ENCODE results near the gene NT5C3A. TPM values are rescaled to one million over a fixed set of nuclear protein-coding genes. Genes with fewer than 3 reads are reported as not detected.
"Not testable (repeated sequence)": the region's sequence is repeated elsewhere in the genome, so short reads cannot be mapped to it uniquely, and the experiment has no call there.

NT5C3A gene
- total RNA-seq, 1 donor from 2014 or later = 29.8 TPM

GRCh38 chr7:32979246-32979645 is 83.3 kb downstream of the NT5C3A start:
- peak overlapping the region; percentile 60 for H3K27ac Mint-ChIP-seq
- not testable (repeated sequence) for H3K4me1 Mint-ChIP-seq; H3K4me3 Mint-ChIP-seq; H3K27me3 Mint-ChIP-seq (ENCODE audit: low read depth); DNase-seq (ENCODE audit: low spot score in 2 of 2, unreplicated experiment in 2 of 2); H3K9me3 Mint-ChIP-seq
- peaks cover 25% of the 10 kb centered on the region for H3K36me3 Mint-ChIP-seq

DNA sequence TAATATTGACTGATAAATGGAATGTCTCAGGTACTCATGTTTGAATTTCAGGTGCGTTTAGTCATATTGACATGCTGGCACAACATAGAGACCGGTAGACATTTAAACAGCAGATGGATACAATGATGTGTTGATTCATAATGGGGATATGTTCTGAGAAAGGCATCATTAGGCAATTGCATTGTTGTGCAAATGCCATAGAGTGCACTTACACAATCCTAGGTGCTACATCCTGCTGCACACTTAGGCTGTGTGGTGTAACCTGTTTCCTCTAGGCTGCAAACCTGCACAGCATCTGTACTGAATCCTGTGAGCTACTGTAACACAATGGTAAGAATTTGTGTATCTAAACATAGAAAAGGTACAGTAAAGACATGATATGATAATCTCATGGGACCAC is 85.4 kb downstream of the NT5C3A start:
- not testable (repeated sequence) for DNase-seq (ENCODE audit: low spot score in 2 of 2, unreplicated experiment in 2 of 2); H3K9me3 Mint-ChIP-seq; H3K27me3 Mint-ChIP-seq (ENCODE audit: low read depth); H3K4me3 Mint-ChIP-seq; H3K27ac Mint-ChIP-seq
- H3K4me1 Mint-ChIP-seq = peaks cover 14% of the 10 kb centered on the region
- peaks cover 24% of the 10 kb centered on the region for H3K36me3 Mint-ChIP-seq

GRCh38 chr7:32971967-32972366 is 90.6 kb downstream of the NT5C3A start:
- H3K4me3 Mint-ChIP-seq; H3K9me3 Mint-ChIP-seq; DNase-seq (ENCODE audit: low spot score in 2 of 2, unreplicated experiment in 2 of 2); H3K27me3 Mint-ChIP-seq (ENCODE audit: low read depth): not testable (repeated sequence)
- H3K36me3 Mint-ChIP-seq = peaks cover 19% of the 10 kb centered on the region
- H3K4me1 Mint-ChIP-seq = peaks cover 23% of the 10 kb centered on the region
- H3K27ac Mint-ChIP-seq = peak overlapping the region; percentile 94

- not testable (repeated sequence) for H3K4me3 Mint-ChIP-seq; H3K27me3 Mint-ChIP-seq (ENCODE audit: low read depth); H3K27ac Mint-ChIP-seq; DNase-seq (ENCODE audit: low spot score in 2 of 2, unreplicated experiment in 2 of 2); H3K9me3 Mint-ChIP-seq; H3K36me3 Mint-ChIP-seq
- peaks cover 29% of the 10 kb centered on the region for H3K4me1 Mint-ChIP-seq
Measured at GRCh38 chr7:32967268-32967582, 95.4 kb downstream of the NT5C3A start.

DNA sequence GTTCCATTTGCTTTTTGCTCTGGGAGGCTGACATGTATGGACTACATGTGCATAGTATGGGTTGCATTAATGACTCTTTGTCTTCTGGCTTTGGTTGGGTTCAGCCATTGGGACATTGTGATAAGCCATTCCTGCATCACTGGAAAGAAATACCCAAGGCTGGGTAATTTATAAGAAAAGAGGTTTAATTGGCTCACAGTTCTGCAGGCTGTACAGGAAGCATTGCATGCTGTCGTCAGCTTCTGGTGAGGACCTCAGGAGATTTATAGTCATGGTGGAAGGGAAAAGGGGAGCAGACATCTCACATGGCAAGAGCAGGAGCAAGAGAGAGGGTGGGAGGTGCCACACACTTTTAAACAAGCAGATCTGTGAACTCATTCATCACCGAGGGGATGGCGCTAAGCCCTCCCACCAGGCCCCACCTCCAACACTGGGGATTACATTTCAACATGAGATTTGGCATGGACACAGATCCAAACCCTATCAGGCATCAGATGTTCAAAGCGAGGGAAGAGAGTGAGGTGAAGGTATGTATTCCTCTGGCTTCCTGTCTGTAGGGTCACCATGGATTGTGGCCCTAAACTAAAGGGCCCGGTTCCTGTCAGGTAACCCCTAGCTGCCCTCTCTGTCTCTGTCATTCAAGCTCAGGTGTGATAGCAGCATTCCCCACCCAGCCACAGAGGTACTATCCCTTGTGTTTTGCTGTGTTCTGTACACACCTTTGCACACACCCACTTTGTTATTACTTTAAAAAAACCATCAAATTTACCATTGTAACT is 95.9 kb downstream of the NT5C3A start:
- not testable (repeated sequence) for H3K36me3 Mint-ChIP-seq; H3K27ac Mint-ChIP-seq; H3K27me3 Mint-ChIP-seq (ENCODE audit: low read depth); H3K4me3 Mint-ChIP-seq; DNase-seq (ENCODE audit: low spot score in 2 of 2, unreplicated experiment in 2 of 2); H3K9me3 Mint-ChIP-seq
- peaks cover 24% of the 10 kb centered on the region for H3K4me1 Mint-ChIP-seq

DNA sequence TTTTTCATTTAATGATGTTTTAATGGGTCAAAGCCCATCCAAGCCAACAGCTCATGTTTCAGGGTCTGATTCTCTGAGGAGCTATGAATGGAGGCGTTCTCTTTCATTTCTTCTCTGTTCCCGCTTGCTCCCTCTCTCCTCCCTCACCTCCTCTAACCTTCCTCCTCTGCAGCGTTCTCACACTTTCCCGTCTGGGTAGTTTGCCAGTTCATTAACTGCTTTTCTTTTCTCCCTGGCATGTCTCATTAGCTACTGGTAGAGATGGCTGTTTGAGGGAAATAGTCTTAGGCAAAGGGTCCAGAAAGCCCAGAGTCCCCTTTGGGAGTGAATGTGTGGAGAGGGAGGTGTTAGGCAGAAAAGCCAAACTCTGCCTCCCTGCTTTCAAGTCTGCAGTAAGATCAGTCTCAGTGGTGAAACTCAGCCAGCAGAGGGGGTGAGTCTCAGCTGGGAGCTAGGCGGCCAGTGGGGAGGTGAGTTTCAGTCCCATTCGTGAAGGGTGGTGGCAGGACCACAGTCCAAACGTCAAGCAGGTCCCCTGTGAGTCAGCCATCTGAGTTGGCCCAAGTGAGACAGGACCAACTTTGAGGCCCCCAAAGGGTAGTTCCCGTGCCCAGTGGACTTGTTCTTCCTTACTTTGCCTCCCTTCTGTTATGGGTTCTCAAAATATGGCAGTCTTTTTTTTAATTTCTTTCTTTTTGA is 98.0 kb downstream of the NT5C3A start:
- not testable (repeated sequence) for H3K27me3 Mint-ChIP-seq (ENCODE audit: low read depth); DNase-seq (ENCODE audit: low spot score in 2 of 2, unreplicated experiment in 2 of 2); H3K36me3 Mint-ChIP-seq; H3K4me3 Mint-ChIP-seq; H3K9me3 Mint-ChIP-seq
- Mint-ChIP-seq H3K4me1 (peaks cover 22% of the 10 kb centered on the region), H3K27ac (peak overlapping the region; percentile 52)

Other genes with a start within 250 kb of the NT5C3A start
- gene KBTBD2, start 171.0 kb downstream of the NT5C3A start, total RNA-seq = 41.9 to 42.3 TPM (median 42.1 TPM) in 3 replicates
- 186 to 208 TPM (median 186 TPM) in 3 replicates for gene FKBP9, start 105.3 kb downstream of the NT5C3A start, total RNA-seq
- 17.5 to 20.5 TPM (median 20.3 TPM) in 3 replicates for gene RP9, start 46.6 kb upstream of the NT5C3A start, total RNA-seq
- 23.1 to 26.9 TPM (median 24.2 TPM) in 3 replicates for gene BBS9, start 66.8 kb upstream of the NT5C3A start, total RNA-seq